Measurements from ENCODE around the gene MEIS2. TPM values are rescaled to one million over a fixed set of nuclear protein-coding genes. Genes with fewer than 3 reads are reported as not detected.
A peak's percentile ranks its signal among the peaks of the same experiment; 100 is the strongest.

MEIS2 gene
- total and polyA plus RNA-seq, 8 donors: 9.1 to 30.5 (median 14.8) TPM

GRCh38 chr15:37100966-37101215 is 542 bp upstream of the MEIS2 start:
- Histone ChIP-seq H3K4me3 (peak overlapping the region; percentile 45 to 71 (median 68)), H3K27me3 (no peaks in the 10 kb centered on the region), H3K27ac (peak overlapping the region; percentile 80 to 98 (median 88)), H3K4me1 (no peaks in the 10 kb centered on the region), H3K9me3 (no peaks in the 10 kb centered on the region), H3K36me3 (no peaks in the 10 kb centered on the region)
- DNase-seq: peak in 2 of 6 donors; percentile 33 to 38
- FAIRE-seq: no peak
- WGBS, 2 donors: 0 to 1% methylated on average over 11 of the region's 11 CpGs
- peak; percentile 6 to 9 (median 8) for ATAC-seq
- TF ChIP-seq, protein P1, sequence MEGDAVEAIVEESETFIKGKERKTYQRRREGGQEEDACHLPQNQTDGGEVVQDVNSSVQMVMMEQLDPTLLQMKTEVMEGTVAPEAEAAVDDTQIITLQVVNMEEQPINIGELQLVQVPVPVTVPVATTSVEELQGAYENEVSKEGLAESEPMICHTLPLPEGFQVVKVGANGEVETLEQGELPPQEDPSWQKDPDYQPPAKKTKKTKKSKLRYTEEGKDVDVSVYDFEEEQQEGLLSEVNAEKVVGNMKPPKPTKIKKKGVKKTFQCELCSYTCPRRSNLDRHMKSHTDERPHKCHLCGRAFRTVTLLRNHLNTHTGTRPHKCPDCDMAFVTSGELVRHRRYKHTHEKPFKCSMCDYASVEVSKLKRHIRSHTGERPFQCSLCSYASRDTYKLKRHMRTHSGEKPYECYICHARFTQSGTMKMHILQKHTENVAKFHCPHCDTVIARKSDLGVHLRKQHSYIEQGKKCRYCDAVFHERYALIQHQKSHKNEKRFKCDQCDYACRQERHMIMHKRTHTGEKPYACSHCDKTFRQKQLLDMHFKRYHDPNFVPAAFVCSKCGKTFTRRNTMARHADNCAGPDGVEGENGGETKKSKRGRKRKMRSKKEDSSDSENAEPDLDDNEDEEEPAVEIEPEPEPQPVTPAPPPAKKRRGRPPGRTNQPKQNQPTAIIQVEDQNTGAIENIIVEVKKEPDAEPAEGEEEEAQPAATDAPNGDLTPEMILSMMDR (IDR thresholded peaks at IDR 0.05): no peak
- intact Hi-C loops (cut with DNase I): loop anchor here in 1 of 3 donors (10.0 kb wide), 1 partner anchor 216 kb away; no protein-coding TSS in a partner anchor

GRCh38 chr15:37099319-37100108 is 835 bp downstream of the MEIS2 start:
- no peak for FAIRE-seq
- intact Hi-C loops (cut with DNase I): loop anchor here in 1 of 3 donors (10.0 kb wide), 1 partner anchor 215 kb away; no protein-coding TSS in a partner anchor
- peak in 3 of 6 donors; percentile 26 to 54 (median 52) for DNase-seq
- no peaks in the 10 kb centered on the region for H3K9me3 ChIP-seq
- H3K4me1 ChIP-seq: no peaks in the 10 kb centered on the region
- H3K27ac ChIP-seq: peak overlapping the region; percentile 80 to 98 (median 88)
- TF ChIP-seq, protein P1 (IDR thresholded peaks at IDR 0.05): no peak
- peak overlapping the region; percentile 45 to 71 (median 68) for H3K4me3 ChIP-seq
- WGBS, 2 donors: 0 to 1% methylated on average over 20 to 21 of the region's 21 CpGs
- H3K36me3 ChIP-seq: no peaks in the 10 kb centered on the region
- no peaks in the 10 kb centered on the region for H3K27me3 ChIP-seq
- ATAC-seq: peak in 1 of 4 donors; percentile 2

DNA sequence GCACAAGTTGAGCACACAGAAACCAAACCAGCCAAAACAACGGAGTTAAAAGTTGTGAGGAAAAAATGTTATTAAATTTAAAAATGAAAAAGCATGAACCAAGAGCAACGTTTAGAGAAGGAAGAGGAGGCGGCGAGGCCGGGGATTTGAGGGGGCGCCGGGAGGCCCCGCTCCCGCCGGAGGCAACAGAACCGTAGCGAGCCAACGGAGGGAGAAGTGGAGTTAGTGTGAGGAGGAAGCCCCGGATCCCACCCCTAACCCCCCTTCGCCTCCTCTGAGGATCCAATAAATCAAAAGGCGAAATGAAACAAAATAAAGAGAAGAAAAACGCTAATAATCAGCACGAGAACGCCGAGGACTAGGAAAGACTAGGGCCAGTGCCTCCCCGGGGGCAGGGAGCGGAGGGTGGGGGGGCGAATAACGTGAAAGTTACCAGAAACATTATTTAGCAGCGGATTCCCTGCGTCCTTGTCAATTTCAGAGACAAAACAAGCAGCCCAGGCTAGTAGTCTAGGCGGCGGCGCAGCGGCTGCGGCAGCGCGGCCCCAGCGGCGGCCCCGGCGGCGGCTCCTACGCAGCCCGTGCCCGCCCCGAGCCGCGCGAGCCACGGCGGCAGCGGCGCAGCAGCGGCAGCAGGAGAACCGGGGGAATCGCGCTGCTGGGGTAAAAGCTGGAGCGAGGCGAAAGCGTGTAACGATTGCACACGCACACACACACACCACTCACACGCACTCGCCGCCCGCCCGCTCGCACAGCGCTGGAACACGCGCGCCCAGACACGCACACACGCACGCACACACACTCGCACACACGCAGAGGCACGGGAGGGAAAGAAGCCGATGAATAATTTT is 1.7 kb downstream of the MEIS2 start:
- FAIRE-seq (no peak), DNase-seq (peak; percentile 30 to 74 (median 50)), ATAC-seq (peak; percentile 5 to 38 (median 23))
- no peaks in the 10 kb centered on the region for H3K4me1 ChIP-seq
- peak overlapping the region; percentile 45 to 71 (median 68) for H3K4me3 ChIP-seq
- intact Hi-C loops (cut with DNase I): no loop called here
- H3K9me3 ChIP-seq: no peaks in the 10 kb centered on the region
- 0% methylated on average over 72 to 75 of the region's 75 CpGs for WGBS, 2 donors
- no peaks in the 10 kb centered on the region for H3K27me3 ChIP-seq
- H3K36me3 ChIP-seq: no peaks in the 10 kb centered on the region
- TF ChIP-seq, protein P1 (IDR thresholded peaks at IDR 0.05): no peak
- peak overlapping the region; percentile 42 to 98 (median 86) for H3K27ac ChIP-seq

DNA sequence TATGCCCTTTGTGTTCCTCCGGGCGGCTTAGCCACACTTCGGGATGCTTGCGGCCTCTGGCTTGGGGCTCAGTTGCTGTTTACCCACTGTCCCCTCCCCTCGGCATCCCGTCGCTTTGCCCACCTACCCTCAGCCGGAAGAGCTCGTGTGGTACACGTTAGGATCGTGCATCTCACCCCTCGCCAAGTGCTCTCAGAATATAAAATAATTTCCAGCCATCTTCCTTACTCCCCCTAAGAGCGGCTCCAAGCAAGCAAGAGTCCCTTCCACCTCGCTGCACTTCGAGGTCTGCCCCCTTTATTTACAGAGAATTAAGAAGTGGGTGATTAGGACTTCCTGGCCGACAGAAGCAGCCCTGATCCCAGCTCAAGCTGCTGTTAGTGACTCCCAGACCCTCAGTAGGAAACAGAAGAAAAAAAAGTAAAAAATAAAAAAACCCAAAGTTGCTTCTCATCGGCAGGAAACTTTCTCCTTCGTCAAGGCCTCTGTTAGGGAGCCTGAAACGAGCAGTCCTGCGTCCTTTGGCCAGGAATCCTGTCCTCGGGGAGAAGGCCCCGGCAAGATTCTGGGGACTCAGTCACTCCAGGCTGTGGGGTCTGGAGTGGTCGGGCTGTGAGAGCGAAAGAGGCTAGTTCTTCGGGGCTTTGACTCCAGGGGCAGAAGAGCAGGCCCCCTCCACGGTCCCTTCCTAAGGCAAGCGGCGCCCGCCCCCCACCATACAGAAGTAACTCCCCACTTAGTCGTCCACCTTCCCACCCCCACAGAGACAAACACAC is 3.0 kb downstream of the MEIS2 start:
- Histone ChIP-seq H3K27me3 (no peaks in the 10 kb centered on the region), H3K4me1 (no peaks in the 10 kb centered on the region), H3K36me3 (no peaks in the 10 kb centered on the region), H3K9me3 (no peaks in the 10 kb centered on the region), H3K27ac (peak overlapping the region; percentile 11 to 98 (median 86)), H3K4me3 (peak overlapping the region; percentile 14 to 71 (median 68))
- FAIRE-seq: no peak
- DNase-seq: peak in 1 of 6 donors; percentile 53
- intact Hi-C loops (cut with DNase I): no loop called here
- ATAC-seq: no peak
- 57 to 62% methylated on average over 30 of the region's 30 CpGs for WGBS, 2 donors
- TF ChIP-seq, protein P1 (IDR thresholded peaks at IDR 0.05): no peak

All from pancreas (tissue), 10 donors.